Fibroblast of pulmonary artery (primary cell): ENCODE data around the gene JSRP1.
A peak's percentile ranks its signal among the peaks of the same experiment; 100 is the strongest.

Experiments
- DNase-seq: peaks from one replicate; pipeline ENCODE4 v3.0.0-alpha.2; 2010; ENCODE audit warnings: low read depth
- H3K4me3 ChIP-seq: replicated peaks from 2 replicates; pipeline ENCODE4 v1.5.1; 2011; ENCODE audit warnings: low read depth, mild to moderate bottlenecking, control low read depth, low read length, moderate library complexity
- TF ChIP-seq, protein P1 (sequence below): IDR thresholded peaks from 2 replicates; pipeline ENCODE4 v1.5.1; 2011; ENCODE audit warnings: mild to moderate bottlenecking, control low read depth, low read length, inconsistent platforms; ENCODE audit errors: missing control alignments

JSRP1 gene

DNA sequence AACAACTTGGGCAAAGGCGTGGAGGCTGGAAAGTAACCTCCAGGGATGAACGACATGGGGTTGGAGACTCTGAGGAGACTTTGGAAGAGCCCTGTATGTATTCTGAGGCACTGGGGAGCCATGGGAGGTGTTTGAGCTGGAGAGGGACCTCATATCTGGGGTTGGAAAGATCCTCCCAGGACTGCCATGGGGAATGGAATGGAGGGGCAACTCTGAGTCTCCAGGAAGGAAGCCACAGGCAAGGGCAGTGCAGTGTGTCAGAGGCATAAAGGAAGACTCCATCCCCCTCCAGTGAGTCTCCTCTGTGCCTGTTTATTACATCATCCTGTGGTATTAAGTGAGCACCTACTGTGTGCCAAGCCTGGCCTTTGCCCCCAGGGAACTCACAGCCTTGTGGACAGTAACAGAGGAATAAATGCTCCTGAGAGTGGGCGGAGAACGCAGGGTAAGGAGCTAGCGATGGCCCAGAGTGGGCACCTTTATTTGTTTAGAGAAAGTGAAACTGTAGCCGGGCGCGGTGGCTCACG, 18.0 kb upstream of the JSRP1 start:
- TF ChIP-seq, protein P1, sequence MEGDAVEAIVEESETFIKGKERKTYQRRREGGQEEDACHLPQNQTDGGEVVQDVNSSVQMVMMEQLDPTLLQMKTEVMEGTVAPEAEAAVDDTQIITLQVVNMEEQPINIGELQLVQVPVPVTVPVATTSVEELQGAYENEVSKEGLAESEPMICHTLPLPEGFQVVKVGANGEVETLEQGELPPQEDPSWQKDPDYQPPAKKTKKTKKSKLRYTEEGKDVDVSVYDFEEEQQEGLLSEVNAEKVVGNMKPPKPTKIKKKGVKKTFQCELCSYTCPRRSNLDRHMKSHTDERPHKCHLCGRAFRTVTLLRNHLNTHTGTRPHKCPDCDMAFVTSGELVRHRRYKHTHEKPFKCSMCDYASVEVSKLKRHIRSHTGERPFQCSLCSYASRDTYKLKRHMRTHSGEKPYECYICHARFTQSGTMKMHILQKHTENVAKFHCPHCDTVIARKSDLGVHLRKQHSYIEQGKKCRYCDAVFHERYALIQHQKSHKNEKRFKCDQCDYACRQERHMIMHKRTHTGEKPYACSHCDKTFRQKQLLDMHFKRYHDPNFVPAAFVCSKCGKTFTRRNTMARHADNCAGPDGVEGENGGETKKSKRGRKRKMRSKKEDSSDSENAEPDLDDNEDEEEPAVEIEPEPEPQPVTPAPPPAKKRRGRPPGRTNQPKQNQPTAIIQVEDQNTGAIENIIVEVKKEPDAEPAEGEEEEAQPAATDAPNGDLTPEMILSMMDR, result no peak
- no peak for DNase-seq
- H3K4me3 ChIP-seq, result no peak overlapping the region

DNA sequence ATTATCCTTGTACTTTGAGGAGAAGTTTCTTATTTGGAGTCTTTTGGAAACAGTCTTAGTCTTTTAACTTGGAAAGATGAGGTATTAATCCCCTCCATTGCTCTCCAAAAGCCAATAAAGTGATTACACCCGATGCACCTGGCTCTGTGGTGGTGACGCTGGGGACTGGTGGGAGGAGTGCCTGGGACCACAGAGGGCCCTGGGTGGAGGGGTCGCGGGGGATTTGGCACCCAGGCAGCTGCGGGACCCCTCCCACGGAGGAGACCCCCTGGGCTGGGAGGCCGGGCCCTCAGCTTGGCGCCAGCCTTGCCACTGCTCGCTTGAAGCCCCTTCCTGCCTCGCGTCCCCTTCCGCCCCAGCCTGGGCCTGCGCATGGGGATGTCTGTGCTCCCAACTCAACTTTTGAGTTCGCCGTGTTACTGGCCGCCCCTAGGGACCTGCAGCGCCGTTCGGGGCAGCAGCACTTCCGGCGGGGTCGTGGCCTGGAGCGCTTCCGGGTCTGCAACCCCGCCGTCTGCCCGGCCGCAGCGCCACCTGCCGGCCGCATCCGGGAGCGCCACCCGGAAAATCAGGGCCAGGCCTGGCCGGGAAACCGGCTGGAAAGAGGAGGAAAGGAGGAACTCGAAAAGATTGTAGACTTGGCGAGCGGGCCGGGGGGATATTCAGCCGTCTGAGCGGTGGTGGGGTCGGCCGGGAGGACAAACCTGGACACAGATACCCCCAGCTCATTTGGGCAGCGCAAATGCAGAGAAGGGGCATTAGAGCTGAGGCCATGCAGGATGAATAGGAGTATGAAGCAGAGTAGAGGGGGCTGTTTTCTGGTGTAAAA, 17.4 kb upstream of the JSRP1 start:
- DNase-seq, result peak; percentile 65

DNA sequence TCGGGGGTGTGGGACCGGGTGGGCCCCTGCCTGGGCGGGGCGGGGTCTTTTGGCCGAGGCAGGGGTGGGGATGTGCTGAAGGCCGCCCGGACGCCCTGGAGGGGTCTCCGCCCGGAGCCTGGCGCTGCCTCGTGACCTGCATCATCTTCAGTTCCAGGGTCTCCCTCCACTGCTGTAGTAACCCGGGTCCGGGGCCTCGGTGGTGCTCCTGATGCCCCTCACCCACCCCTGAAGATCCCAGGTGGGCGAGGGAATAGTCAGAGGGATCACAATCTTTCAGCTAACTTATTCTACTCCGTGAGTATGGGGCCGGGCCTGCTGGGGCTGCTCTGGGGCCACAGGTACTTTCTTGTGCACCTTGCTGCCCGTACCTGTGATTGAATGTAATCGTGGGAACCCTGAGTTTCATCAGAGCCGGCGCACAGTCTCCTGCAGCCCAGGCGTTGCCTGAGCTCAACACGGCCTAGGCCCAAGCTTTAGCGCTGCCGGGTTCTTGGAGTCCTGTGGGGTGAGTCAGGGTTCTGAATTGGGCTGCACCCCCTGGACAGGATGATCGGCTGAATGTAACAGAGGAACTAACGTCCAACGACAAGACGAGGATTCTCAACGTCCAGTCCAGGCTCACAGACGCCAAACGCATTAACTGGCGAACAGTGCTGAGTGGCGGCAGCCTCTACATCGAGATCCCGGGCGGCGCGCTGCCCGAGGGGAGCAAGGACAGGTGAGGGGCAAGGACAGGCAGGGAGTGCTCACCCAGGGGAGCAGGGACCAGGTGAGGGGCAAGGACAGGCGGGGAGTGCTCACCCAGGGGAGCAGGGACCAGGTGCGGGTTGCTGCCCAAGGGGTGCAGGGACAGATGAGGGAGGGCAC, 15.3 kb upstream of the JSRP1 start:
- TF ChIP-seq, protein P1, result no peak
- H3K4me3 ChIP-seq, result peak overlapping the region; percentile 97
- DNase-seq, result peak; percentile 76

More for the DNA sequence above, 17.4 kb upstream of the JSRP1 start:
- TF ChIP-seq, protein P1, result peak; percentile 57
- peak overlapping the region; percentile 33 for H3K4me3 ChIP-seq

DNA sequence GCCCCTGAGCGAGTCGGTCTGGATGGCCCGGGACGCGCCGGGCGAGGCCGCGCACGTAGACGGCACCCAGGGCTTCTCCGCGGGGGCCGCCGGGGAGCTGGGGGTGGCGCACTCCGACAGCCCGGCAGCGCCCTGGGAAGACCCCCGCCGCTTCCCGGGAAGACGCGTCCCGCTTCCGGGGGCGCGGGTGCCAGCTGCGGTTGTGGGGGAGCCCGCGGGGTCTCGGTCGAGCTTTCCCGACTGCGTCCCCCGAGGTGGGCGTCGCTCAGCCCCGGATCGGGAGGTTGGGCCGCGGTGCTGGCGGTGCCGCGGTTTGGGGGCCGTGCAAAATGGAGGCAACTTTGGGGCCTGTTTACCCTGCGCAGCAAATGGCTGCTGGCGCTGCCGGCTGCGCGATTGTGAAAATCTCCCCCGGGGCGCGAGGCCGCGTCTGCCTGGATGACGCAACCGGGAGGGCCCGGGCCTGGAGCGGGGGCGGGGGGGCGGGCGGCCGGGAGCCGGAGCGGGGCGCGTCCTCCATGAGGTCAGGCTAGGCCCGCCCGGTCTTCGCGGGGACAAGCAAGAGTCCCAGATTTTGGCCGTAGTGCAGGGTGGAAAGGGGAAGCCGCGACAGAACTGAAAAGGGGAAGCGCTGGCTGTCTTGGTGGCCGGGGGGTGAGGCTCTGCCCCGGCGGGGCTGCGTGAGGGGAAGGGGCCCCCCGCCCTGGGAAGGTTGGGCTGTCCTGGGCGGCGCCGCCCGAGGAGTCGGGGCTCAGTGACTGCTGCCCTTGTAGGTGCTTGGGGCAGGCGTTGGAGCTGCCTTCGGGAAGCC, 14.4 kb upstream of the JSRP1 start:
- H3K4me3 ChIP-seq, result peak overlapping the region; percentile 97
- TF ChIP-seq, protein P1, result no peak
- peak; percentile 89 for DNase-seq

DNA sequence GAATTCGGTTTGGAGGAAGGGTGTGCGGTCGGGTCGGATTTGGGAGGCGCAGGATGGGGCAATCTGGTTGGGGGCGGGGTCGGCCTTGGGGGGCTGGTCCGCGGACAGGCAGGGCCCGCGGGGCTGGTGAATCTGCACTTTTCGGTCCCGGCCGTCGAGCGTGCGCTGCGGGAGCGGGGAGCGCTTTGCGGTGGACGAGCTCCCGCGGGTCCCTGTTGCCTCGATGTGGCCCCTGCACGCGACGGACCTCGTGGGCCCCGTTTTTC, 13.9 kb upstream of the JSRP1 start:
- TF ChIP-seq, protein P1, result no peak
- no peak for DNase-seq

More for the DNA sequence above, 13.9 kb upstream of the JSRP1 start:
- peak overlapping the region; percentile 97 for H3K4me3 ChIP-seq
